GM12874 (cell line): Measurements from ENCODE around the gene TTLL11.

Source experiments
- CTCF ChIP-seq: IDR thresholded peaks from 2 replicates; pipeline ENCODE4 v1.5.1; 2011; ENCODE audit warnings: low read depth, mild to moderate bottlenecking, control low read depth, low read length, moderate library complexity; ENCODE audit not compliant: insufficient read depth

TTLL11 gene

GRCh38 chr9:122031157-122031556 is 62.0 kb downstream of the TTLL11 start:
- TF ChIP-seq CTCF, result no peak

GRCh38 chr9:122030357-122030756 is 62.8 kb downstream of the TTLL11 start:
- TF ChIP-seq CTCF, result no peak

GRCh38 chr9:122029898-122030297 is 63.2 kb downstream of the TTLL11 start:
- no peak for TF ChIP-seq CTCF

- no peak for TF ChIP-seq CTCF
These were observed 65.0 kb downstream of the TTLL11 start for GRCh38 chr9:122028089-122028488.

- no peak for TF ChIP-seq CTCF
These were observed 72.7 kb downstream of the TTLL11 start for GRCh38 chr9:122020398-122020797.

- no peak for TF ChIP-seq CTCF
These were observed 76.4 kb downstream of the TTLL11 start for GRCh38 chr9:122016744-122017143.

GRCh38 chr9:122016309-122016708 is 76.8 kb downstream of the TTLL11 start:
- no peak for TF ChIP-seq CTCF
